ENCODE results near the gene BACE2.

- no peak for TF ChIP-seq POLR2AphosphoS5 (IDR thresholded peaks at IDR 0.05)
- TF ChIP-seq SMC3 (conservative IDR thresholded peaks at IDR 0.05; ENCODE audit: poor library complexity) = no peak
- TF ChIP-seq REST (IDR thresholded peaks at IDR 0.05; ENCODE audit: borderline replicate concordance) = no peak
- TF ChIP-seq CTCF (IDR thresholded peaks at IDR 0.05; ENCODE audit: poor library complexity, severe bottlenecking) = no peak
- TF ChIP-seq MXI1 (conservative IDR thresholded peaks at IDR 0.05; ENCODE audit: poor library complexity, severe bottlenecking) = no peak
Observed at GRCh38 chr21:41169258-41169576, 1.3 kb downstream of the BACE2 start.
